Measurements from ENCODE around the gene GPC1.

DNA sequence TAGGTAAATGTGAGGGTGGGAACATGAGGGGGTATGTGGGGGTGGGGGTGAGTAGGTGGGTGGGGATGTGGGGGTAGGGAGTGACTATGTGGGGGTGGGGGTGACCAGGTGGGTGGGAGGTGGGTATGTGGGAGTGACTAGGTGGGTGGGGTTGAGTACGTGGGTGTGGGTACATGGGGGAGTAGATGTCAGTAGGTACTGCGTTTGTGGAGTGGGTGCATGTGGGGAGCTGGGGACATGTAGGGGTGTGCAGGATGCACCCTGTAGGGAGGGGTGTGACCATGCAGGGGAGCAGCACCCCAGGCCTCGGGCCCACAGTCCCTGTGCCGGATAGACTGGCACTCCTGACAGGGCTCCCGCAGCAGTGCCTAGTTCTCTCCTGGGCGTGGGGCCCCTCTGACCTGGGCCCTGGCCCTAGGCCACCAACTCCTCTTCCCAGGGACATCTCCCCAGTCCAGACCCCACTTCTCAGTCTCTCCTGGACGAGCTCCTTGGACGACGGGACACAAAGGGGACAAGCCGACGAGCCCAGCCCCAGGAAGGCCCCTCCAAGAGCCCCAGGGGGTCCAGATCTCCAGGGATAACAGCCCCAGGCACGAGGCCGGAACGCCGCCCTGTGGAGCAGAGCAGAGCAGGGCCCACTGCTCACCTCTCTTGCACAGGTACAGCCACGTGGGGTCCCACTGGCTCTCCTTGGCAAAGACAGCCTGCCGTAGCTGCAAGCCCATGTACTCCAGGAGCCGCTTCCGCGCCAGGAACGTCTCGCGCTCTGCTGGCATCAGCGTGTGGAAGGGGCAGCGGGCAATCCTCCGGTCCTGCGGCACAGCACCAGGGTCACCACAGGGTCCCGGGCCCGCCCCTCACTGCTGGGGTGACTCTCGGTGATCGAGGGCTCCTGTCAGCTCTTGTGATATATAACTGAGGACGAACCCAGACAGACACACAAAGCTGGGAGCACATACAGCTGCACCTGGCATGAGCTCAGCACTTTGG, 64.1 kb downstream of the GPC1 start:
- TF ChIP-seq, protein P1, sequence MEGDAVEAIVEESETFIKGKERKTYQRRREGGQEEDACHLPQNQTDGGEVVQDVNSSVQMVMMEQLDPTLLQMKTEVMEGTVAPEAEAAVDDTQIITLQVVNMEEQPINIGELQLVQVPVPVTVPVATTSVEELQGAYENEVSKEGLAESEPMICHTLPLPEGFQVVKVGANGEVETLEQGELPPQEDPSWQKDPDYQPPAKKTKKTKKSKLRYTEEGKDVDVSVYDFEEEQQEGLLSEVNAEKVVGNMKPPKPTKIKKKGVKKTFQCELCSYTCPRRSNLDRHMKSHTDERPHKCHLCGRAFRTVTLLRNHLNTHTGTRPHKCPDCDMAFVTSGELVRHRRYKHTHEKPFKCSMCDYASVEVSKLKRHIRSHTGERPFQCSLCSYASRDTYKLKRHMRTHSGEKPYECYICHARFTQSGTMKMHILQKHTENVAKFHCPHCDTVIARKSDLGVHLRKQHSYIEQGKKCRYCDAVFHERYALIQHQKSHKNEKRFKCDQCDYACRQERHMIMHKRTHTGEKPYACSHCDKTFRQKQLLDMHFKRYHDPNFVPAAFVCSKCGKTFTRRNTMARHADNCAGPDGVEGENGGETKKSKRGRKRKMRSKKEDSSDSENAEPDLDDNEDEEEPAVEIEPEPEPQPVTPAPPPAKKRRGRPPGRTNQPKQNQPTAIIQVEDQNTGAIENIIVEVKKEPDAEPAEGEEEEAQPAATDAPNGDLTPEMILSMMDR (IDR thresholded peaks at IDR 0.05) = no peak
- TF ChIP-seq POLR2A (IDR thresholded peaks at IDR 0.05) = no peak
